ENCODE data around the gene ADAMTSL3. TPM values are rescaled to one million over a fixed set of nuclear protein-coding genes. Genes with fewer than 3 reads are reported as not detected.

The ADAMTSL3 gene
- polyA plus RNA-seq, 1 donor from 2014 or later, result 0.51 TPM

DNA sequence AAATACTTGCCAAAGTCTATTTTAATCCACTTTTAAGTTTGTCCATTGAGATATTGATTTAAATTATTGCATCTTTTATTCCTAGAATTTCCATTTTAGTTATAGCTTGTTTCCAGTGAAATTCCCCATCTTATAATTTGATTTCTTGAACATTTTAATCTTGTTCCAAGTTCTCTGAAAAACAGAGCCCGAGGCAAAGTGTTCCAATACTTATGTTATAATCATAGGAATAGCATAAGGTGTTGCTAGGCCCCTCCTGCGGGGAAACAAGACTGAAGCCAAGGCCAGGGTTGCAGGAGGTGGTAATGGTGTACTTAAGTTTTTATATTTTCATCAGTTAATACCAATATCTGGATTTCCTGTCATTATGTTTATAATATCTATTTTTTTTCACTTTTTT lies 226.6 kb downstream of the ADAMTSL3 start:
- H3K79me2 ChIP-seq (replicated peaks; ENCODE audit: insufficient read depth, low read length), result no peaks in the 10 kb centered on the region
- no peak overlapping the region for H3K4me3 ChIP-seq (ENCODE audit: low read length)
- H2AFZ ChIP-seq (ENCODE audit: low read depth, low read length), result no peak overlapping the region
- no peaks in the 10 kb centered on the region for H3K27me3 ChIP-seq (ENCODE audit: insufficient read depth, low read depth, low read length)
- no peak overlapping the region for H3K9ac ChIP-seq (ENCODE audit: low read length)
- TF ChIP-seq EZH2 (IDR thresholded peaks at IDR 0.05; ENCODE audit: borderline replicate concordance, insufficient read depth, low read length, poor library complexity, severe bottlenecking), result no peak
- TF ChIP-seq POLR2AphosphoS5 (IDR thresholded peaks at IDR 0.05), result no peak
- no peak for TF ChIP-seq SMC3 (conservative IDR thresholded peaks at IDR 0.05; ENCODE audit: poor library complexity)
- TF ChIP-seq, protein P1, sequence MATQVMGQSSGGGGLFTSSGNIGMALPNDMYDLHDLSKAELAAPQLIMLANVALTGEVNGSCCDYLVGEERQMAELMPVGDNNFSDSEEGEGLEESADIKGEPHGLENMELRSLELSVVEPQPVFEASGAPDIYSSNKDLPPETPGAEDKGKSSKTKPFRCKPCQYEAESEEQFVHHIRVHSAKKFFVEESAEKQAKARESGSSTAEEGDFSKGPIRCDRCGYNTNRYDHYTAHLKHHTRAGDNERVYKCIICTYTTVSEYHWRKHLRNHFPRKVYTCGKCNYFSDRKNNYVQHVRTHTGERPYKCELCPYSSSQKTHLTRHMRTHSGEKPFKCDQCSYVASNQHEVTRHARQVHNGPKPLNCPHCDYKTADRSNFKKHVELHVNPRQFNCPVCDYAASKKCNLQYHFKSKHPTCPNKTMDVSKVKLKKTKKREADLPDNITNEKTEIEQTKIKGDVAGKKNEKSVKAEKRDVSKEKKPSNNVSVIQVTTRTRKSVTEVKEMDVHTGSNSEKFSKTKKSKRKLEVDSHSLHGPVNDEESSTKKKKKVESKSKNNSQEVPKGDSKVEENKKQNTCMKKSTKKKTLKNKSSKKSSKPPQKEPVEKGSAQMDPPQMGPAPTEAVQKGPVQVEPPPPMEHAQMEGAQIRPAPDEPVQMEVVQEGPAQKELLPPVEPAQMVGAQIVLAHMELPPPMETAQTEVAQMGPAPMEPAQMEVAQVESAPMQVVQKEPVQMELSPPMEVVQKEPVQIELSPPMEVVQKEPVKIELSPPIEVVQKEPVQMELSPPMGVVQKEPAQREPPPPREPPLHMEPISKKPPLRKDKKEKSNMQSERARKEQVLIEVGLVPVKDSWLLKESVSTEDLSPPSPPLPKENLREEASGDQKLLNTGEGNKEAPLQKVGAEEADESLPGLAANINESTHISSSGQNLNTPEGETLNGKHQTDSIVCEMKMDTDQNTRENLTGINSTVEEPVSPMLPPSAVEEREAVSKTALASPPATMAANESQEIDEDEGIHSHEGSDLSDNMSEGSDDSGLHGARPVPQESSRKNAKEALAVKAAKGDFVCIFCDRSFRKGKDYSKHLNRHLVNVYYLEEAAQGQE (IDR thresholded peaks at IDR 0.05; ENCODE audit: borderline replicate concordance), result no peak
- TF ChIP-seq RAD21 (conservative IDR thresholded peaks at IDR 0.05), result no peak
- TF ChIP-seq, protein P2, sequence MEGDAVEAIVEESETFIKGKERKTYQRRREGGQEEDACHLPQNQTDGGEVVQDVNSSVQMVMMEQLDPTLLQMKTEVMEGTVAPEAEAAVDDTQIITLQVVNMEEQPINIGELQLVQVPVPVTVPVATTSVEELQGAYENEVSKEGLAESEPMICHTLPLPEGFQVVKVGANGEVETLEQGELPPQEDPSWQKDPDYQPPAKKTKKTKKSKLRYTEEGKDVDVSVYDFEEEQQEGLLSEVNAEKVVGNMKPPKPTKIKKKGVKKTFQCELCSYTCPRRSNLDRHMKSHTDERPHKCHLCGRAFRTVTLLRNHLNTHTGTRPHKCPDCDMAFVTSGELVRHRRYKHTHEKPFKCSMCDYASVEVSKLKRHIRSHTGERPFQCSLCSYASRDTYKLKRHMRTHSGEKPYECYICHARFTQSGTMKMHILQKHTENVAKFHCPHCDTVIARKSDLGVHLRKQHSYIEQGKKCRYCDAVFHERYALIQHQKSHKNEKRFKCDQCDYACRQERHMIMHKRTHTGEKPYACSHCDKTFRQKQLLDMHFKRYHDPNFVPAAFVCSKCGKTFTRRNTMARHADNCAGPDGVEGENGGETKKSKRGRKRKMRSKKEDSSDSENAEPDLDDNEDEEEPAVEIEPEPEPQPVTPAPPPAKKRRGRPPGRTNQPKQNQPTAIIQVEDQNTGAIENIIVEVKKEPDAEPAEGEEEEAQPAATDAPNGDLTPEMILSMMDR (IDR thresholded peaks at IDR 0.05; ENCODE audit: poor library complexity, severe bottlenecking), result no peak
- no peak for TF ChIP-seq TAF1 (IDR thresholded peaks at IDR 0.05; ENCODE audit: low read depth)
- no peak for TF ChIP-seq MXI1 (conservative IDR thresholded peaks at IDR 0.05; ENCODE audit: poor library complexity, severe bottlenecking)
- TF ChIP-seq EP300 (conservative IDR thresholded peaks at IDR 0.05; ENCODE audit: poor library complexity, severe bottlenecking), result no peak
- H3K9me3 ChIP-seq (ENCODE audit: low read length), result no peaks in the 10 kb centered on the region
- no peaks in the 10 kb centered on the region for H3K9me2 ChIP-seq (ENCODE audit: insufficient read depth, low read length)
- H3K4me2 ChIP-seq (ENCODE audit: low read length), result no peak overlapping the region
- H3K36me3 ChIP-seq (ENCODE audit: insufficient read depth, low read length), result no peaks in the 10 kb centered on the region
- H3F3A ChIP-seq (ENCODE audit: insufficient read depth, low read length, poor library complexity, severe bottlenecking), result no peaks in the 10 kb centered on the region
- H4K20me1 ChIP-seq (ENCODE audit: insufficient read depth), result no peaks in the 10 kb centered on the region
- H3K27ac ChIP-seq (ENCODE audit: low read length), result no peak overlapping the region

DNA sequence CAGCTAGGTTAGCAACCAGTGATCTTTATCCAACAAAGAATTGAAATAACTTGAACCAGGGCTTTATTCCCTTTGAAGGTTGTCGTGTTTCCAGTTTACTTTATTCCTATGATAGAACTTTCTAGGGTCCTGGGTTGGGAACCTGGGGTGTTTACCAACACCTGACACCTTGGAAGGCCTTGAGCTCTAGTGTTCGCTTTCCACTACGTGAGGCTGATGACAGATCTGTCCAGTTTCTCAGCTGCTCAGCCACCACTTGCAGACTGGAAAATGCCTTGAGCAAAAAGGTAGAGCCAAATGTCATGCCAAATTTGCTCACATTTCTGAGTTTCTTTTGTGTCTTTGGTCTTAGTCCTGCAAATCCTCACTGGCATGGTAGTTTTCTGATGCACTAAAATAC lies 227.2 kb downstream of the ADAMTSL3 start:
- Histone ChIP-seq H3K79me2 (replicated peaks; ENCODE audit: insufficient read depth, low read length) (no peaks in the 10 kb centered on the region), H3K27me3 (ENCODE audit: insufficient read depth, low read depth, low read length) (no peaks in the 10 kb centered on the region), H3K9ac (ENCODE audit: low read length) (no peak overlapping the region), H2AFZ (ENCODE audit: low read depth, low read length) (no peak overlapping the region), H4K20me1 (ENCODE audit: insufficient read depth) (no peaks in the 10 kb centered on the region), H3K4me2 (ENCODE audit: low read length) (no peak overlapping the region), H3F3A (ENCODE audit: insufficient read depth, low read length, poor library complexity, severe bottlenecking) (no peaks in the 10 kb centered on the region), H3K9me2 (ENCODE audit: insufficient read depth, low read length) (no peaks in the 10 kb centered on the region), H3K9me3 (ENCODE audit: low read length) (no peaks in the 10 kb centered on the region), H3K27ac (ENCODE audit: low read length) (no peak overlapping the region), H3K4me3 (ENCODE audit: low read length) (no peak overlapping the region), H3K36me3 (ENCODE audit: insufficient read depth, low read length) (no peaks in the 10 kb centered on the region)
- TF ChIP-seq, protein P2 (IDR thresholded peaks at IDR 0.05; ENCODE audit: poor library complexity, severe bottlenecking), result no peak
- TF ChIP-seq, protein P1 (IDR thresholded peaks at IDR 0.05; ENCODE audit: borderline replicate concordance), result no peak
- TF ChIP-seq EP300 (conservative IDR thresholded peaks at IDR 0.05; ENCODE audit: poor library complexity, severe bottlenecking), result no peak
- TF ChIP-seq RAD21 (conservative IDR thresholded peaks at IDR 0.05), result no peak
- TF ChIP-seq TAF1 (IDR thresholded peaks at IDR 0.05; ENCODE audit: low read depth), result no peak
- TF ChIP-seq EZH2 (IDR thresholded peaks at IDR 0.05; ENCODE audit: borderline replicate concordance, insufficient read depth, low read length, poor library complexity, severe bottlenecking), result no peak
- TF ChIP-seq MXI1 (conservative IDR thresholded peaks at IDR 0.05; ENCODE audit: poor library complexity, severe bottlenecking), result no peak
- TF ChIP-seq SMC3 (conservative IDR thresholded peaks at IDR 0.05; ENCODE audit: poor library complexity), result no peak
- TF ChIP-seq POLR2AphosphoS5 (IDR thresholded peaks at IDR 0.05), result no peak

Measured in neural cell (in vitro differentiated cells).